PC-9 (cell line): Measurements from ENCODE around the gene PIP5K1B. TPM values are rescaled to one million over a fixed set of nuclear protein-coding genes. Genes with fewer than 3 reads are reported as not detected.

Source experiments
- BruUV-seq: library from RNA; stranded (reverse); fragments of 400-500 nt; replicated peaks from 2 replicates; lab custom pipeline; 2021; lab: Mats Ljungman, UMichigan
- CTCF ChIA-PET: fragments of 300-600 bp; sonication (Branson Sonifier 250); formaldehyde crosslinking; loops from one replicate; lab custom pipeline; 2022; ENCODE audit warnings: antibody characterized with exemption; lab: Charles Lee
- POLR2A ChIA-PET: fragments of 300-600 bp; sonication (Branson Sonifier 250); formaldehyde crosslinking; loops from one replicate; lab custom pipeline; 2022; ENCODE audit warnings: antibody characterized with exemption; ENCODE audit not compliant: unreplicated experiment; lab: Charles Lee
- DNase-seq, 2 experiments: peaks; one replicate each; pipeline versions ENCODE4 v3.0.0 to v3.0.0-alpha.2; 2015 to 2022; ENCODE audit warnings: mixed read lengths in 1 of 2
- H2AFZ ChIP-seq: fragments of 200-600 bp; sonication (generic); 2 replicates; pipeline ENCODE4 v1.8.1; 2017; ENCODE audit warnings: antibody characterized with exemption
- H3F3A ChIP-seq: fragments of 200-600 bp; sonication (generic); 2 replicates; pipeline ENCODE4 v1.8.1; 2017; ENCODE audit warnings: antibody characterized with exemption, mild to moderate bottlenecking, low read depth; ENCODE audit not compliant: insufficient read depth
- H3K27ac ChIP-seq: fragments of 200-600 bp; sonication (generic); 2 replicates; pipeline ENCODE4 v1.6.1; 2016; ENCODE audit warnings: mixed run types
- H3K27me3 ChIP-seq: fragments of 200-600 bp; sonication (generic); 2 replicates; pipeline ENCODE4 v1.6.1; 2016; ENCODE audit warnings: low read depth, mixed run types; ENCODE audit not compliant: insufficient read depth
- H3K36me3 ChIP-seq: fragments of 200-600 bp; sonication (generic); 2 replicates; pipeline ENCODE4 v1.6.1; 2016; ENCODE audit warnings: low read depth, mixed run types
- H3K4me1 ChIP-seq: fragments of 200-600 bp; sonication (generic); replicated peaks from 2 replicates; pipeline ENCODE4 v1.6.1; 2016; ENCODE audit warnings: mixed run types; ENCODE audit not compliant: insufficient read depth
- H3K4me2 ChIP-seq: fragments of 200-600 bp; sonication (generic); 2 replicates; pipeline ENCODE4 v1.6.1; 2017; ENCODE audit warnings: mixed run types
- H3K4me3 ChIP-seq: fragments of 200-600 bp; sonication (generic); 2 replicates; pipeline ENCODE4 v1.6.1; 2016; ENCODE audit warnings: mixed run types
- H3K79me2 ChIP-seq: fragments of 200-600 bp; sonication (generic); 2 replicates; pipeline ENCODE4 v1.6.1; 2017; ENCODE audit warnings: low read depth, mixed run types
- H3K9me2 ChIP-seq: fragments of 200-600 bp; sonication (generic); 2 replicates; pipeline ENCODE4 v1.8.1; 2017; ENCODE audit warnings: mild to moderate bottlenecking; ENCODE audit not compliant: insufficient read depth
- H3K9me3 ChIP-seq: fragments of 200-600 bp; sonication (generic); 2 replicates; pipeline ENCODE4 v1.8.1; 2016; ENCODE audit warnings: low read depth; ENCODE audit not compliant: insufficient read depth
- H4K20me1 ChIP-seq: fragments of 200-600 bp; sonication (generic); 2 replicates; pipeline ENCODE4 v1.8.1; 2017; ENCODE audit not compliant: insufficient read depth
- CTCF ChIP-seq: fragments of 200-600 bp; sonication (generic); conservative IDR thresholded peaks from 2 replicates; pipeline ENCODE4 v1.6.1; 2017; ENCODE audit warnings: mixed run types, antibody characterized with exemption, mild to moderate bottlenecking, moderate library complexity
- EZH2 ChIP-seq: fragments of 200-600 bp; sonication (generic); IDR thresholded peaks from 2 replicates; pipeline ENCODE4 v1.8.0; 2017; ENCODE audit warnings: antibody characterized with exemption, low read depth
- intact Hi-C: fragments of 100-400 bp; cut with micrococcal nuclease; formaldehyde crosslinking; loops from one replicate; pipeline ENCODE4 v1.10.0; 2022; ENCODE audit not compliant: unreplicated experiment
- total RNA-seq: library from RNA; stranded (reverse); gene quantifications from 2 replicates; pipeline ENCODE4 v1.2.3, GENCODE V29; 2021

The PIP5K1B gene
- total RNA-seq, 1 experiment from 2014 or later: not detected

- Histone ChIP-seq H4K20me1 (no peaks in the 10 kb centered on the region), H3K36me3 (no peaks in the 10 kb centered on the region), H3K4me3 (no peak overlapping the region), H2AFZ (no peak overlapping the region), H3K9me2 (no peaks in the 10 kb centered on the region), H3F3A (no peaks in the 10 kb centered on the region; the same call in 1 of the 2 replicates), H3K27me3 (peaks cover 14% of the 10 kb centered on the region; the same call in 1 of the 2 replicates), H3K79me2 (0 out of 2 replicates have a peak, but pooled peaks cover 9% of the 10 kb centered on the region), H3K4me2 (no peak overlapping the region), H3K4me1 (peaks cover 7% of the 10 kb centered on the region), H3K9me3 (no peaks in the 10 kb centered on the region), H3K27ac (no peak overlapping the region)
- intact Hi-C loops: no loop called here
- POLR2A ChIA-PET: no interaction called here
- DNase-seq: no peak
- BruUV-seq: no TSS peak
- no peak for TF ChIP-seq EZH2
- no peak for TF ChIP-seq CTCF
- CTCF ChIA-PET: interaction anchor here (0.6 kb wide), 1 partner anchor 19 kb away, joined by 4 read pairs; no protein-coding TSS in a partner anchor
Observed at GRCh38 chr9:68785965-68786364, 80.9 kb downstream of the PIP5K1B start.

GRCh38 chr9:68791169-68791568 lies 86.1 kb downstream of the PIP5K1B start:
- Histone ChIP-seq H3K4me3 (no peak overlapping the region), H3K27me3 (peaks cover 56% of the 10 kb centered on the region; the same call in 1 of the 2 replicates), H3K4me1 (no peaks in the 10 kb centered on the region), H3K27ac (no peak overlapping the region), H3K36me3 (no peaks in the 10 kb centered on the region), H2AFZ (no peak overlapping the region), H3K9me3 (no peaks in the 10 kb centered on the region), H3K9me2 (no peaks in the 10 kb centered on the region), H3K4me2 (no peak overlapping the region), H3F3A (no peaks in the 10 kb centered on the region), H3K79me2 (no peaks in the 10 kb centered on the region), H4K20me1 (no peaks in the 10 kb centered on the region)
- intact Hi-C loops: no loop called here
- no peak for TF ChIP-seq CTCF
- TF ChIP-seq EZH2: no peak
- CTCF ChIA-PET: no interaction called here
- no peak for DNase-seq
- BruUV-seq: no TSS peak
- POLR2A ChIA-PET: no interaction called here

GRCh38 chr9:68793605-68794343 lies 88.7 kb downstream of the PIP5K1B start:
- no peaks in the 10 kb centered on the region for H4K20me1 ChIP-seq
- no peaks in the 10 kb centered on the region for H3K9me2 ChIP-seq
- TF ChIP-seq CTCF (no peak), EZH2 (no peak)
- H2AFZ ChIP-seq: no peak overlapping the region
- intact Hi-C loops: no loop called here
- no peaks in the 10 kb centered on the region for H3F3A ChIP-seq
- no peaks in the 10 kb centered on the region for H3K79me2 ChIP-seq
- no peaks in the 10 kb centered on the region; the same call in 1 of the 2 replicates for H3K9me3 ChIP-seq
- DNase-seq: no peak
- POLR2A ChIA-PET: no interaction called here
- H3K4me3 ChIP-seq: no peak overlapping the region
- H3K4me1 ChIP-seq: no peaks in the 10 kb centered on the region
- H3K4me2 ChIP-seq: no peak overlapping the region
- no peak overlapping the region for H3K27ac ChIP-seq
- CTCF ChIA-PET: no interaction called here
- H3K36me3 ChIP-seq: no peaks in the 10 kb centered on the region
- H3K27me3 ChIP-seq: peaks cover 72% of the 10 kb centered on the region; the same call in 1 of the 2 replicates
- no TSS peak for BruUV-seq
